B cell (primary cell): ENCODE measurements around the gene CC2D2B.

ENCODE experiments used
- CTCF ChIP-seq: fragments of 200-600 bp; IDR thresholded peaks from one replicate; pipeline ENCODE4 v1.8.0; 2022; ENCODE audit warnings: antibody characterized with exemption, mild to moderate bottlenecking
- EZH2 ChIP-seq: IDR thresholded peaks from 2 replicates; pipeline ENCODE4 v1.6.1; 2012; ENCODE audit warnings: borderline replicate concordance, low read depth, mild to moderate bottlenecking, moderate library complexity, low read length; ENCODE audit not compliant: insufficient read depth, poor library complexity, severe bottlenecking

DNA sequence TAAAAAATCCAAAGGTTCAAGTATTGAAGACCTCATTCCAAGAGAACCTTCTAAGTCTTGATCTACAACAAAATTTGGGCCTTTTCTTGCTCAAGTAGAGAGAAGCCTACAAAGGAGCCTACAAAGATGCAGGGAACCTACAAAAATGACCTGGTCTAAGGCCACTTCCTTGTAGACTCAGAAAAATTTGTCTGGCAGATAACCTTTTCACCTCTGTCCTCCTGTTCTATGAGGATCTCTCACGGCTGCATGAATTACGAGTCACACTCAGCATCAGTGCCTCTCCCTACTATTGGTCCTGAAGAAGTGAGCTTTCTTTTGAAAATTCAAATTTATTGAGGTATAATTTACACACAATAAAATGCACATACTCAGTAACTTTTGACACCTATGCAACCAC, 164.9 kb downstream of the CC2D2B start:
- TF ChIP-seq CTCF = no peak
- no peak for TF ChIP-seq EZH2
